HCT116 (cell line): Measurements from ENCODE around the gene CTCFL.

ENCODE experiments used
- YY1 ChIP-seq: IDR thresholded peaks from 2 replicates; pipeline ENCODE4 v1.6.1; 2011; ENCODE audit warnings: low read length, low read depth, moderate library complexity, mild to moderate bottlenecking; ENCODE audit not compliant: insufficient replicate concordance; ENCODE audit errors: extremely low read depth
- TF ChIP-seq, protein P1 (sequence below): IDR thresholded peaks from 2 replicates; pipeline ENCODE4 v1.6.1; 2012; ENCODE audit warnings: low read depth

DNA sequence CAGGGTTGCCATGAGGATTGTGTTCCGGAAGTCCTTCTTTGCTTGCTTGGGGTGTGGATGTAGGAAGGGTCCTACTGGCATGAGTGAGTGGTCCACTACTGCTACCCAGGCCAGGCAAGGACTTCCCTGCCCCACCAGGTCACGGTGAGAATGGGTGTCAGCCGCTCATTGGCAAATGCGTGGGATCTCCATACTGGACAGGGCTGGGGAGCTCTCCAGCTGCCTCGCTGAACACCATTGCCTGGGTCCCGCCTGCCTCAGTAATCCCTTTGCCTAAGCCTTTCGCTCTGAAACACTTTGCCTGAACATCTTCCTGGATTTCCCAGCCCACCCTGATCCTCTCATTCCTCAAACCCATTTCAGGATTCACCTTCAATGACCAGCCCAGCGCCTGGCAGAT, 59.5 kb downstream of the CTCFL start:
- TF ChIP-seq, protein P1, sequence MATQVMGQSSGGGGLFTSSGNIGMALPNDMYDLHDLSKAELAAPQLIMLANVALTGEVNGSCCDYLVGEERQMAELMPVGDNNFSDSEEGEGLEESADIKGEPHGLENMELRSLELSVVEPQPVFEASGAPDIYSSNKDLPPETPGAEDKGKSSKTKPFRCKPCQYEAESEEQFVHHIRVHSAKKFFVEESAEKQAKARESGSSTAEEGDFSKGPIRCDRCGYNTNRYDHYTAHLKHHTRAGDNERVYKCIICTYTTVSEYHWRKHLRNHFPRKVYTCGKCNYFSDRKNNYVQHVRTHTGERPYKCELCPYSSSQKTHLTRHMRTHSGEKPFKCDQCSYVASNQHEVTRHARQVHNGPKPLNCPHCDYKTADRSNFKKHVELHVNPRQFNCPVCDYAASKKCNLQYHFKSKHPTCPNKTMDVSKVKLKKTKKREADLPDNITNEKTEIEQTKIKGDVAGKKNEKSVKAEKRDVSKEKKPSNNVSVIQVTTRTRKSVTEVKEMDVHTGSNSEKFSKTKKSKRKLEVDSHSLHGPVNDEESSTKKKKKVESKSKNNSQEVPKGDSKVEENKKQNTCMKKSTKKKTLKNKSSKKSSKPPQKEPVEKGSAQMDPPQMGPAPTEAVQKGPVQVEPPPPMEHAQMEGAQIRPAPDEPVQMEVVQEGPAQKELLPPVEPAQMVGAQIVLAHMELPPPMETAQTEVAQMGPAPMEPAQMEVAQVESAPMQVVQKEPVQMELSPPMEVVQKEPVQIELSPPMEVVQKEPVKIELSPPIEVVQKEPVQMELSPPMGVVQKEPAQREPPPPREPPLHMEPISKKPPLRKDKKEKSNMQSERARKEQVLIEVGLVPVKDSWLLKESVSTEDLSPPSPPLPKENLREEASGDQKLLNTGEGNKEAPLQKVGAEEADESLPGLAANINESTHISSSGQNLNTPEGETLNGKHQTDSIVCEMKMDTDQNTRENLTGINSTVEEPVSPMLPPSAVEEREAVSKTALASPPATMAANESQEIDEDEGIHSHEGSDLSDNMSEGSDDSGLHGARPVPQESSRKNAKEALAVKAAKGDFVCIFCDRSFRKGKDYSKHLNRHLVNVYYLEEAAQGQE, result no peak
- TF ChIP-seq YY1, result no peak
